AG04450 (cell line): Measurements from ENCODE around the gene PTMA. TPM values are rescaled to one million over a fixed set of nuclear protein-coding genes. Genes with fewer than 3 reads are reported as not detected.

ENCODE experiments used
- CTCF ChIA-PET: fragments of 300-600, 350-600 bp; formaldehyde crosslinking; extraction: SDS; loops from one replicate; lab custom pipeline; 2022; ENCODE audit warnings: antibody characterized with exemption, inconsistent platforms; lab: Charles Lee
- POLR2A ChIA-PET: fragments of 350-600 bp; formaldehyde crosslinking; extraction: SDS; loops from one replicate; lab custom pipeline; 2021; ENCODE audit warnings: antibody characterized with exemption, inconsistent platforms; lab: Yijun Ruan, JAX
- DNase-seq: peaks from one replicate; pipeline ENCODE4 v3.0.0-alpha.2; 2011; ENCODE audit warnings: low read depth, low spot score
- H3K27ac ChIP-seq: one replicate; pipeline ENCODE4 v1.5.1; 2012; ENCODE audit warnings: low read depth, low read length, control low read depth
- H3K27me3 ChIP-seq: one replicate; pipeline ENCODE4 v1.6.0; 2012; ENCODE audit warnings: low read length; ENCODE audit not compliant: control insufficient read depth, insufficient read depth
- H3K4me3 ChIP-seq: 2 replicates; pipeline ENCODE4 v1.5.1; 2011; ENCODE audit warnings: mild to moderate bottlenecking, low read depth, low read length, control low read depth
- H3K9me3 ChIP-seq: 2 replicates; pipeline ENCODE4 v1.5.1; 2012; ENCODE audit warnings: low read length; ENCODE audit not compliant: control insufficient read depth, insufficient read depth
- polyA plus RNA-seq: library from polyadenylated mRNA; depleted of rRNA; stranded (reverse); fragments of >200 nt; gene quantifications from 2 replicates; pipeline ENCODE4 v1.2.3, GENCODE V29; 2011
- TF ChIP-seq, protein P1 (sequence below): IDR thresholded peaks from 2 replicates; pipeline ENCODE4 v1.5.1; 2011; ENCODE audit warnings: low read depth, low read length, control low read depth, inconsistent platforms

PTMA gene
- polyA plus RNA-seq, 1 experiment, result 681 TPM

DNA sequence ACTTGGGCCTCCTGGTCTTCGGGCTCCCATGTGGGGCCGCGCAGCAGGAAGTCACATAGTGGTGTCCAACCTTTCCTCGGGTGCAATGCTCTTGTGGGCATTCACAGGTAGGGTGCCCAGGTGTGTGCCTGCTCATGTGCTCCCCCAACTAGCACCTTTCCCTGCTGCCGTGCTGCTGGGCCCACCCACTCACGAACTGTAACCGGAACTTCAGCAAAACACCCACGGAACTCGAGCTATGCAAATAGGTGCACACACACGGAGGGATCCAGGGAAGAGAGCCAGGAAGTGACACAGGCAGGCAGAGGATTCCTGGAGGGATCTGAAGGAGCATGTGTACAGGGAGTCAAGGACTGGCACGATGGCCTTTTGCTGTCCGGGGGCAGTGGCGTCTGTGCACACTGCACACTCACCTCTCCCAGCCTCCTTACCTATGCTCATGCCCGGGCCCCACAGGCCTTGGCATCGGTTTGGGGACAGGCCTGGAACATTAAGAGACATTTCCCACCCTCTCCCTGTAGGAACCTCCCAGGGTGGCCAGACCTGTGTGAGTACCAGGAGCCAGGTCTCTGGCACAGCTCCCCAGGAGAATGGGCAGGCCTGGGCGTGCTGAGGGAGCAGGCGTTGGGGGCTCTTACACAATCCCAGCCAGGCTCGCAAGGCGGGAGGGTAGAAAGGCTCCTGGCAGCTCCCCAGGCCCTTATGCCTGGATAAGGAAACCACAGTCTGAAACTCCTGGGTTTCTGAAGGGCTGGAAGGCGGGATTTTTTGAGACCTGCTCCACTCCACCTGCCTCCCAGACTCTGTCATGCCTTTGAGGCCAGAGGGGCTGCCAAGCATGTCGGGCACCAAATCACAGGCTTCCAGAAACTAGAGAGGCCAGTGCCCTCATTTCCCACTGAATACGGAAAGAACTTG is 6.6 kb upstream of the PTMA start:
- H3K4me3 ChIP-seq, result no peak overlapping the region
- POLR2A ChIA-PET, result interaction anchor here (0.6 kb wide), 1 partner anchor 290 kb away, joined by 3 read pairs; no protein-coding TSS in a partner anchor
- no peak for DNase-seq
- no peak overlapping the region for H3K27ac ChIP-seq
- CTCF ChIA-PET, result interaction anchor here (0.6 to 3.1 kb wide), 5 partner anchors 15 to 89 kb away, joined by 3 to 14 read pairs (median 4); no protein-coding TSS in a partner anchor
- no peaks in the 10 kb centered on the region for H3K27me3 ChIP-seq
- TF ChIP-seq, protein P1, sequence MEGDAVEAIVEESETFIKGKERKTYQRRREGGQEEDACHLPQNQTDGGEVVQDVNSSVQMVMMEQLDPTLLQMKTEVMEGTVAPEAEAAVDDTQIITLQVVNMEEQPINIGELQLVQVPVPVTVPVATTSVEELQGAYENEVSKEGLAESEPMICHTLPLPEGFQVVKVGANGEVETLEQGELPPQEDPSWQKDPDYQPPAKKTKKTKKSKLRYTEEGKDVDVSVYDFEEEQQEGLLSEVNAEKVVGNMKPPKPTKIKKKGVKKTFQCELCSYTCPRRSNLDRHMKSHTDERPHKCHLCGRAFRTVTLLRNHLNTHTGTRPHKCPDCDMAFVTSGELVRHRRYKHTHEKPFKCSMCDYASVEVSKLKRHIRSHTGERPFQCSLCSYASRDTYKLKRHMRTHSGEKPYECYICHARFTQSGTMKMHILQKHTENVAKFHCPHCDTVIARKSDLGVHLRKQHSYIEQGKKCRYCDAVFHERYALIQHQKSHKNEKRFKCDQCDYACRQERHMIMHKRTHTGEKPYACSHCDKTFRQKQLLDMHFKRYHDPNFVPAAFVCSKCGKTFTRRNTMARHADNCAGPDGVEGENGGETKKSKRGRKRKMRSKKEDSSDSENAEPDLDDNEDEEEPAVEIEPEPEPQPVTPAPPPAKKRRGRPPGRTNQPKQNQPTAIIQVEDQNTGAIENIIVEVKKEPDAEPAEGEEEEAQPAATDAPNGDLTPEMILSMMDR, result no peak
- H3K9me3 ChIP-seq, result peaks cover 6% of the 10 kb centered on the region

DNA sequence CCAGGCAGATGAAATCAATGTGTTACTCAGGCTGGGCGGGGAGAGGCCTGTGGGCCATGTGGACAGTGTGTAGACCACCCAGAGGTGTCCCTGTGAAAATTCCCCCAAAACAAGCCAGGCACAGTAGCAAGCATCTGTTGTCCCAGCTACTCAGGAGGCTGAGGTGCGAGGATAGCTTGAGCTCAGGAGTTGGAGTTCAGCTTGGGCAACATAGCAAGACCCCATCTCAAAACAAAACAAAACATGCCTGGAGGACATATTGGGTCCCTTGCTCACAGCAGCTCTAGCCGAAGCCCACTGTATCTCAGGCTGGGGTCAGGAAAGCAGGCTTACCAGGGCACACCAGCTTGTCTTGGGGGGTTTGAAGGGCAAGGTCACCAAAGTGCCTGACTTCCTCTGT is 4.3 kb upstream of the PTMA start:
- H3K9me3 ChIP-seq, result peaks cover 14% of the 10 kb centered on the region
- no peak overlapping the region for H3K4me3 ChIP-seq
- ChIA-PET CTCF (interaction anchor here (0.6 to 3.0 kb wide), 5 partner anchors 10 to 92 kb away, joined by 3 to 12 read pairs (median 4); no protein-coding TSS in a partner anchor), POLR2A (interaction anchor here (0.6 kb wide), 1 partner anchor 20 kb away, joined by 3 read pairs; no protein-coding TSS in a partner anchor)
- H3K27me3 ChIP-seq, result no peaks in the 10 kb centered on the region
- no peak overlapping the region for H3K27ac ChIP-seq
- no peak for DNase-seq
- TF ChIP-seq, protein P1, result no peak

DNA sequence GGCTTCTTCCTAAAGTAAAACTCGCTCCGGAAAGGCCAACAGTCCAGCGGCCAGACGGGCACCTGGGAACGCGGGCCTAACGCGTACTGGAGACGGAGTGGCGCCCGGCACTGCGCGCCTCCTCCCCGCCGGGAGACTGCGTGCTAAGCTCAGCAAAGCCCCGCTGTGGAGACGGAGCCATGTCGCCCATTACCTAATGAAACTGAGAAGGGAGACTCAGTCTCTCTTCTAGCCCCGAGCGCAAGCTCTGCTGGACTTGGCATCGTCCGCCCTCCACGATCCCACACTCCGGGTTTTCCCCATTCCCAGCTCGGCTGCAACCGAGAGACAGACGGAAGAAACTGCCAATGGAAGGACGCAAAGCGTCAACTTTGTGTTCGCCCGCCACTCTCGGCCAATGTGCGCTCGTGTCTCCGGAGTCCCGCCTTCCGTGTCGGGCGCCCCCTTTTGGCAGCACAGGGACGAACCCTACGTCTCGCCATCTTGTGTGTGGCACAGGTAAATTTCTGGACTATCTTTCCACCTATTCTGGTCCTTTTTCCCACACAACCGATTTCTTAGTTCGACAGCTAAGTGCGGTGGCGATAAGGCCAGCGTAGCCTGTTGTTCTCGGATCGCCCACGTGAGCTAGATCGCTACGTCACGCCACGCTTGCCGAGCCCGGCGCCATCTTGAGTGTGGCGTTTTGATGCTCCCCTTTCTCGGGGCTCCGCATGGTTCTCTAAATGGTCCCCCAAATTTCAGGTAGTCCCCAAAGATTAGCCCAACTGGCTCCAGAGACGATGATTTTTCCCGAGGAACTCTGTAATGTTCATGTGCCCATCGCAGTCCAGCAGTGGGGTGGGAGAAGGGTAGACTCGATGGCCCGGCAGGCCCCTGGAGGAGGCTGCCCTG is 1.3 kb upstream of the PTMA start:
- TF ChIP-seq, protein P1, result peak; percentile 91
- Histone ChIP-seq H3K27me3 (no peaks in the 10 kb centered on the region), H3K9me3 (peaks cover 14% of the 10 kb centered on the region), H3K4me3 (peak overlapping the region; percentile 77), H3K27ac (peak overlapping the region; percentile 98)
- CTCF ChIA-PET, result interaction anchor here (0.6 to 2.3 kb wide), 25 partner anchors 9 to 193 kb away, joined by 3 to 26 read pairs (median 4); no protein-coding TSS in a partner anchor
- POLR2A ChIA-PET, result interaction anchor here (0.7 to 3.5 kb wide), 7 partner anchors 20 to 93 kb away, joined by 3 to 35 read pairs (median 3); no protein-coding TSS in a partner anchor
- peak; percentile 97 for DNase-seq

DNA sequence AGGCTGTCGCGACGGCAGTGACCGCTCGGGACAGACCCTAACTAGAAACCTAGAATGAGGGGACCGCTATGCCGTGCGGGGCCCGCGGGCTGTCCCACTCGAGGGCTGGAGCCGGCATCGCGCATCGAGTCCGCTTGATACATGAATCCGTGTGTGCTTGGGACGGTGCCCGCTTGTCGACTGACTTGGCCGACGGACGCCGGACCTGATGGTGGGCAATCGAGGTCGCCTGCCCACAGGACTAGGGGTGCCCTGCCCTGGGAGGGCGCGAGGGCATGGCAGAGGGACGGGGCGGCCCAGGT is 749 bp upstream of the PTMA start:
- Histone ChIP-seq H3K9me3 (peaks cover 14% of the 10 kb centered on the region), H3K27me3 (no peaks in the 10 kb centered on the region), H3K27ac (peak overlapping the region; percentile 98), H3K4me3 (peak overlapping the region; percentile 60)
- TF ChIP-seq, protein P1, result no peak
- DNase-seq, result no peak
- CTCF ChIA-PET, result interaction anchor here (0.6 to 2.3 kb wide), 20 partner anchors 9 to 193 kb away, joined by 3 to 26 read pairs (median 4); no protein-coding TSS in a partner anchor
- POLR2A ChIA-PET, result interaction anchor here (0.8 to 3.5 kb wide), 17 partner anchors 18 to 243 kb away, joined by 3 to 51 read pairs (median 6); partner anchors contain the start of gene NCL
